NCI-H510A treated with DMSO at 0.1 percent for 48 hours (cell line): ENCODE data around the gene SCFD2.

ENCODE experiments used
- DNase-seq: peaks from one replicate; lab custom pipeline; 2025; lab: John Stamatoyannopoulos, UW

SCFD2 gene

GRCh38 chr4:52823702-52824092 lies 542.2 kb downstream of the SCFD2 start:
- no peak for DNase-seq
